Common myeloid progenitor, CD34-positive (primary cell): ENCODE measurements around the gene ARFGEF2.

Source experiments
- CTCF ChIA-PET: fragments of 350-600 bp; sonication (Branson Sonifier 250); formaldehyde crosslinking; loops from one replicate; lab custom pipeline; 2021; ENCODE audit warnings: antibody characterized with exemption; lab: Charles Lee
- POLR2A ChIA-PET: fragments of 350-600 bp; sonication (Branson Sonifier 250); formaldehyde crosslinking; loops from one replicate; lab custom pipeline; 2021; ENCODE audit warnings: antibody characterized with exemption; lab: Charles Lee
- DNase-seq, 3 donors: peaks; one replicate each; pipeline versions ENCODE4 v3.0.0 to v3.0.0-alpha.2; 2013
- H3K27ac ChIP-seq, 2 experiments: 1 replicate in 1 of 2; 2 replicates in 1 of 2; pipeline ENCODE4 v1.7.0; 2013; ENCODE audit warnings: inconsistent platforms in 2 of 2, low read length in 2 of 2, mild to moderate bottlenecking in 2 of 2, low read depth in 1 of 2, moderate library complexity in 1 of 2; ENCODE audit not compliant: severe bottlenecking in 2 of 2, insufficient read depth in 1 of 2, poor library complexity in 1 of 2
- H3K27me3 ChIP-seq, 5 experiments: replicated peaks in 2 of 5; 1 replicate in 3 of 5; 2 replicates in 2 of 5; pipeline versions ENCODE4 v1.6.1 to v1.7.0; 2013; ENCODE audit warnings: low read length in 4 of 5, mild to moderate bottlenecking in 2 of 5, moderate library complexity in 2 of 5, inconsistent platforms in 1 of 5; ENCODE audit not compliant: insufficient read depth in 5 of 5, control insufficient read depth in 4 of 5
- H3K36me3 ChIP-seq, 4 experiments: 1 replicate in 2 of 4; 2 replicates in 2 of 4; pipeline versions ENCODE4 v1.6.1 to v1.7.0; 2013; ENCODE audit warnings: low read length in 3 of 4, control low read depth in 1 of 4, mild to moderate bottlenecking in 1 of 4; ENCODE audit not compliant: control insufficient read depth in 4 of 4, insufficient read depth in 4 of 4
- H3K4me1 ChIP-seq, 4 experiments: 1 replicate in 3 of 4; 2 replicates in 1 of 4; pipeline versions ENCODE4 v1.6.1 to v1.7.1; 2013; ENCODE audit warnings: low read length in 3 of 4, mild to moderate bottlenecking in 3 of 4, control low read depth in 1 of 4, inconsistent platforms in 1 of 4, moderate library complexity in 1 of 4; ENCODE audit not compliant: control insufficient read depth in 4 of 4, insufficient read depth in 4 of 4; ENCODE audit errors: control extremely low read depth in 1 of 4
- H3K4me3 ChIP-seq, 7 experiments: 1 replicate in 4 of 7; 2 replicates in 3 of 7; pipeline versions ENCODE4 v1.5.1 to v1.7.0; 2013; ENCODE audit warnings: mild to moderate bottlenecking in 7 of 7, low read length in 6 of 7, moderate library complexity in 6 of 7, inconsistent platforms in 2 of 7, low read depth in 2 of 7, control low read depth in 1 of 7; ENCODE audit not compliant: insufficient read depth in 4 of 7, control insufficient read depth in 1 of 7; ENCODE audit errors: extremely low read depth in 1 of 7
- H3K9me3 ChIP-seq, 5 experiments: 1 replicate in 4 of 5; 2 replicates in 1 of 5; pipeline versions ENCODE4 v1.6.1 to v1.7.1; 2013; ENCODE audit warnings: low read length in 4 of 5, mild to moderate bottlenecking in 2 of 5, inconsistent platforms in 1 of 5, low read depth in 1 of 5, moderate library complexity in 1 of 5; ENCODE audit not compliant: control insufficient read depth in 4 of 5, insufficient read depth in 2 of 5; ENCODE audit errors: control extremely low read depth in 1 of 5
- WGBS: methylation state at CpG from one replicate; pipeline ENCODE4 v1.1.5; 2013; ENCODE audit not compliant: insufficient coverage; 5-methylcytosine and 5-hydroxymethylcytosine counted together

ARFGEF2 gene

GRCh38 chr20:48948612-48949011 is 27.1 kb downstream of the ARFGEF2 start:
- DNase-seq: no peak
- whole genome bisulfite sequencing: 71% methylated on average over 1 of the region's 6 CpGs
- H3K27me3 ChIP-seq: no peaks in the 10 kb centered on the region
- POLR2A ChIA-PET: interaction anchor here (1.3 kb wide), 1 partner anchor 291 kb away, joined by 3 read pairs; no protein-coding TSS in a partner anchor
- CTCF ChIA-PET: interaction anchor here (1.3 to 4.8 kb wide), 6 partner anchors 10 to 291 kb away, joined by 3 to 28 read pairs (median 7); no protein-coding TSS in a partner anchor
- H3K27ac ChIP-seq: no peak overlapping the region
- no peak overlapping the region for H3K4me3 ChIP-seq
- peaks cover 20 to 63% (median 41%) of the 10 kb centered on the region in 4 experiments for H3K36me3 ChIP-seq
- no peaks in the 10 kb centered on the region for H3K9me3 ChIP-seq
- H3K4me1 ChIP-seq: peaks cover 0 to 9% (median 4%) of the 10 kb centered on the region in 4 experiments

- no peak overlapping the region for H3K4me3 ChIP-seq
- ChIA-PET CTCF (interaction anchor here (0.7 to 4.8 kb wide), 13 partner anchors 9 to 310 kb away, joined by 3 to 28 read pairs (median 5); no protein-coding TSS in a partner anchor), POLR2A (interaction anchor here (1.3 kb wide), 1 partner anchor 292 kb away, joined by 3 read pairs; no protein-coding TSS in a partner anchor)
- H3K27ac ChIP-seq: no peak overlapping the region
- H3K4me1 ChIP-seq: peaks cover 0 to 9% (median 4%) of the 10 kb centered on the region in 4 experiments
- WGBS: 48% methylated on average over 6 of the region's 7 CpGs
- peak; percentile 18 to 43 (median 42) for DNase-seq
- no peaks in the 10 kb centered on the region for H3K27me3 ChIP-seq
- no peaks in the 10 kb centered on the region for H3K9me3 ChIP-seq
- H3K36me3 ChIP-seq: peaks cover 19 to 65% (median 45%) of the 10 kb centered on the region in 4 experiments
Measured at GRCh38 chr20:48949304-48950170, 28.0 kb downstream of the ARFGEF2 start.

GRCh38 chr20:48951041-48951440 is 29.5 kb downstream of the ARFGEF2 start:
- WGBS: 97% methylated on average over 6 of the region's 10 CpGs
- H3K27ac ChIP-seq: no peak overlapping the region
- CTCF ChIA-PET: no interaction called here
- no peak for DNase-seq
- POLR2A ChIA-PET: no interaction called here
- H3K4me1 ChIP-seq: peaks cover 0 to 9% (median 4%) of the 10 kb centered on the region in 4 experiments
- H3K4me3 ChIP-seq: no peak overlapping the region
- H3K9me3 ChIP-seq: no peaks in the 10 kb centered on the region
- no peaks in the 10 kb centered on the region for H3K27me3 ChIP-seq
- H3K36me3 ChIP-seq: peaks cover 11 to 65% (median 50%) of the 10 kb centered on the region in 4 experiments

- H3K9me3 ChIP-seq: no peaks in the 10 kb centered on the region
- ChIA-PET POLR2A (interaction anchor here (0.7 kb wide), 1 partner anchor 27 kb away, joined by 3 read pairs; no protein-coding TSS in a partner anchor), CTCF (no interaction called here)
- no peak overlapping the region for H3K27ac ChIP-seq
- DNase-seq: no peak
- no peak overlapping the region for H3K4me3 ChIP-seq
- H3K36me3 ChIP-seq: peaks cover 11 to 70% (median 51%) of the 10 kb centered on the region in 4 experiments
- 100% methylated on average over 2 of the region's 4 CpGs for WGBS
- H3K27me3 ChIP-seq: no peaks in the 10 kb centered on the region
- H3K4me1 ChIP-seq: peaks cover 0 to 9% (median 4%) of the 10 kb centered on the region in 4 experiments
Measured at GRCh38 chr20:48951646-48952045, 30.1 kb downstream of the ARFGEF2 start.

- Histone ChIP-seq H3K4me3 (no peak overlapping the region), H3K27me3 (no peaks in the 10 kb centered on the region), H3K9me3 (no peaks in the 10 kb centered on the region), H3K27ac (no peak overlapping the region), H3K4me1 (peaks cover 0 to 9% (median 4%) of the 10 kb centered on the region in 4 experiments), H3K36me3 (peaks cover 11 to 80% (median 58%) of the 10 kb centered on the region in 4 experiments)
- ChIA-PET CTCF (interaction anchor here (0.6 kb wide), 1 partner anchor 209 kb away, joined by 4 read pairs; no protein-coding TSS in a partner anchor), POLR2A (interaction anchor here (0.7 kb wide), 1 partner anchor 28 kb away, joined by 3 read pairs; no protein-coding TSS in a partner anchor)
- DNase-seq: no peak
- WGBS: 80% methylated on average over 2 of the region's 6 CpGs
Measured at GRCh38 chr20:48952656-48953055, 31.1 kb downstream of the ARFGEF2 start.

- peaks cover 14 to 83% (median 58%) of the 10 kb centered on the region in 4 experiments for H3K36me3 ChIP-seq
- H3K9me3 ChIP-seq: no peaks in the 10 kb centered on the region
- H3K27me3 ChIP-seq: no peaks in the 10 kb centered on the region
- no peak overlapping the region for H3K4me3 ChIP-seq
- no peak for DNase-seq
- ChIA-PET CTCF (interaction anchor here (0.6 kb wide), 1 partner anchor 639 kb away, joined by 6 read pairs; no protein-coding TSS in a partner anchor), POLR2A (no interaction called here)
- 95% methylated on average over 6 of the region's 6 CpGs for WGBS
- no peak overlapping the region for H3K27ac ChIP-seq
- peaks cover 0 to 9% (median 4%) of the 10 kb centered on the region in 4 experiments for H3K4me1 ChIP-seq
Measured at GRCh38 chr20:48953653-48954052, 32.1 kb downstream of the ARFGEF2 start.
